Measurements from ENCODE around the gene C2orf76.
"Not testable (repeated sequence)": the region's sequence is repeated elsewhere in the genome, so short reads cannot be mapped to it uniquely, and the experiment has no call there.

C2orf76 gene

GRCh38 chr2:119366649-119367471, at the start of gene C2orf76, which contains the start of gene DBI:
Gene C2orf76, minus strand, starts transcription at chr2:119366834. Its CDS starts 26,875 bp downstream, at chr2:119339959.
Gene DBI, plus strand, starts transcription at chr2:119366977. Its CDS starts 75 bp downstream, at chr2:119367052.
- in situ Hi-C loops (cut with MboI; ENCODE audit: low sequenced_read_pairs), result no loop called here

GRCh38 chr2:119415630-119416029, 49.0 kb upstream of the C2orf76 start:
- in situ Hi-C loops (cut with MboI; ENCODE audit: low sequenced_read_pairs), result no loop called here

GRCh38 chr2:119414894-119415293, 48.3 kb upstream of the C2orf76 start:
- in situ Hi-C loops (cut with MboI; ENCODE audit: low sequenced_read_pairs), result no loop called here

GRCh38 chr2:119409506-119409905, 42.9 kb upstream of the C2orf76 start:
- in situ Hi-C loops (cut with MboI; ENCODE audit: low sequenced_read_pairs), result no loop called here

GRCh38 chr2:119408221-119408619, 41.6 kb upstream of the C2orf76 start:
- in situ Hi-C loops (cut with MboI; ENCODE audit: low sequenced_read_pairs), result no loop called here

- in situ Hi-C loops (cut with MboI; ENCODE audit: low sequenced_read_pairs), result no loop called here
These were observed 41.0 kb upstream of the C2orf76 start for GRCh38 chr2:119407430-119408220.

- in situ Hi-C loops (cut with MboI; ENCODE audit: low sequenced_read_pairs), result no loop called here
These were observed 38.5 kb upstream of the C2orf76 start for GRCh38 chr2:119405151-119405550.

- in situ Hi-C loops (cut with MboI; ENCODE audit: low sequenced_read_pairs), result not testable (repeated sequence)
These were observed 37.0 kb upstream of the C2orf76 start for GRCh38 chr2:119403618-119404017.

GRCh38 chr2:119402645-119403560, 36.3 kb upstream of the C2orf76 start:
- in situ Hi-C loops (cut with MboI; ENCODE audit: low sequenced_read_pairs), result no loop called here

- in situ Hi-C loops (cut with MboI; ENCODE audit: low sequenced_read_pairs), result no loop called here
These were observed 35.5 kb upstream of the C2orf76 start for GRCh38 chr2:119402106-119402505.

- in situ Hi-C loops (cut with MboI; ENCODE audit: low sequenced_read_pairs), result no loop called here
These were observed 30.6 kb upstream of the C2orf76 start for GRCh38 chr2:119397196-119397595.

- in situ Hi-C loops (cut with MboI; ENCODE audit: low sequenced_read_pairs), result no loop called here
These were observed 27.5 kb upstream of the C2orf76 start for GRCh38 chr2:119393971-119394748.

GRCh38 chr2:119389615-119390306, 23.1 kb upstream of the C2orf76 start:
- in situ Hi-C loops (cut with MboI; ENCODE audit: low sequenced_read_pairs), result no loop called here

GRCh38 chr2:119387381-119388129, 20.9 kb upstream of the C2orf76 start:
- in situ Hi-C loops (cut with MboI; ENCODE audit: low sequenced_read_pairs), result no loop called here

- in situ Hi-C loops (cut with MboI; ENCODE audit: low sequenced_read_pairs), result no loop called here
These were observed 18.8 kb upstream of the C2orf76 start for GRCh38 chr2:119385466-119385865.

- in situ Hi-C loops (cut with MboI; ENCODE audit: low sequenced_read_pairs), result no loop called here
These were observed 18.3 kb upstream of the C2orf76 start for GRCh38 chr2:119384971-119385370.

GRCh38 chr2:119383410-119384140, 16.9 kb upstream of the C2orf76 start:
- in situ Hi-C loops (cut with MboI; ENCODE audit: low sequenced_read_pairs), result no loop called here

- in situ Hi-C loops (cut with MboI; ENCODE audit: low sequenced_read_pairs), result no loop called here
These were observed 11.9 kb upstream of the C2orf76 start for GRCh38 chr2:119378566-119378965.
